ENCODE results near the gene SLC9B2. TPM values are rescaled to one million over a fixed set of nuclear protein-coding genes. Genes with fewer than 3 reads are reported as not detected.

The SLC9B2 gene
- total RNA-seq, 1 experiment from 2014 or later: 4.6 TPM

DNA sequence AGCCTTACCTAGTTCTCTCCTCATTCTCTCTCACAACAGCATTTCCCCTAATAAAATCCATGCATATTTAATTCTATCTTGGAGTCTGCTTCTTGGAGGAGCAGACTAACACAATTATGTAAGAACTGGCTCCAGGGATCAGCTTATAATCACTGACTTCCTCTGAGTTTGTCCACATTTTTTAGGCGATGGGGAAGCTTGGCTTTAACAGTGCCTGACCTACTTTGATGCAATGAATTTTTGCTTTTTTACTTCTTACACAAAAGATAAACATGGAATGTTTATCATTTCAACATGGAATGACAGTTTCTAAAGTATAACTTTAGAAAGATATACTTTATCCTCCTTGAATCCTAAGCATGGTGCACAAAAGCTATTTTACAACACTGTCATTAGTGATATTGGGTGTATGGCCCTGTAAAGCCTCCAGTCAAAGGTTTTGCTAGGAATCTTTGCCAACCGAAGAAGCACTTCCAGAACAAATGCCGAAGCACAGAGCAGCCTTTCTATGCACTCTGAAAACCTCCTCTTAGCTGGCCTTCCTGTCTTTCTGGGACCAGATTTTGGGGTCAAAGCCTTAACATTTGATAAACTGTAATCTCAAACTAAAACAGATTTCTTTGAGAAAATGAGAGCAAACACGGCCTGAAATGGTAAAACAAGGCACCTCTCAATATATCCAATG lies 22.3 kb upstream of the SLC9B2 start:
- DNase-seq (ENCODE audit: low spot score) (no peak), ATAC-seq (no peak)
- Mint-ChIP-seq H3K4me1 (peaks cover 13% of the 10 kb centered on the region), H3K4me3 (peak overlapping the region; percentile 88), H3K9me3 (no peaks in the 10 kb centered on the region), H3K36me3 (no peaks in the 10 kb centered on the region), H3K27ac (no peak overlapping the region), H3K27me3 (ENCODE audit: low read depth) (no peaks in the 10 kb centered on the region)
- POLR2A ChIA-PET: interaction anchor here (1.7 kb wide), 1 partner anchor 271 kb away, joined by 4 read pairs; the partner anchor contains the start of gene UBE2D3
- CTCF ChIA-PET: interaction anchor here (0.6 to 3.0 kb wide), 13 partner anchors 9 to 687 kb away, joined by 3 to 13 read pairs (median 3); no protein-coding TSS in a partner anchor
- TF ChIP-seq ESRRA (CRISPR knock-in tag; IDR thresholded peaks at IDR 0.05; ENCODE audit: borderline replicate concordance) (no peak), ETV6 (CRISPR knock-in tag; IDR thresholded peaks at IDR 0.05) (no peak), ATF3 (CRISPR knock-in tag; conservative IDR thresholded peaks at IDR 0.05) (no peak), FOXP1 (CRISPR knock-in tag; IDR thresholded peaks at IDR 0.05; ENCODE audit: borderline replicate concordance) (no peak), SMAD4 (CRISPR knock-in tag; IDR thresholded peaks at IDR 0.05) (no peak), AFF4 (CRISPR knock-in tag; IDR thresholded peaks at IDR 0.05; ENCODE audit: borderline replicate concordance) (no peak), ZNF425 (CRISPR knock-in tag; conservative IDR thresholded peaks at IDR 0.05) (no peak), GRHL2 (CRISPR knock-in tag; IDR thresholded peaks at IDR 0.05; ENCODE audit: insufficient replicate concordance, severe bottlenecking) (no peak), NR3C1 (CRISPR knock-in tag; conservative IDR thresholded peaks at IDR 0.05; ENCODE audit: low read depth) (no peak), NR2C2 (CRISPR knock-in tag; IDR thresholded peaks at IDR 0.05) (no peak), MAX (CRISPR knock-in tag; IDR thresholded peaks at IDR 0.05) (no peak)
- TF ChIP-seq, protein P1, sequence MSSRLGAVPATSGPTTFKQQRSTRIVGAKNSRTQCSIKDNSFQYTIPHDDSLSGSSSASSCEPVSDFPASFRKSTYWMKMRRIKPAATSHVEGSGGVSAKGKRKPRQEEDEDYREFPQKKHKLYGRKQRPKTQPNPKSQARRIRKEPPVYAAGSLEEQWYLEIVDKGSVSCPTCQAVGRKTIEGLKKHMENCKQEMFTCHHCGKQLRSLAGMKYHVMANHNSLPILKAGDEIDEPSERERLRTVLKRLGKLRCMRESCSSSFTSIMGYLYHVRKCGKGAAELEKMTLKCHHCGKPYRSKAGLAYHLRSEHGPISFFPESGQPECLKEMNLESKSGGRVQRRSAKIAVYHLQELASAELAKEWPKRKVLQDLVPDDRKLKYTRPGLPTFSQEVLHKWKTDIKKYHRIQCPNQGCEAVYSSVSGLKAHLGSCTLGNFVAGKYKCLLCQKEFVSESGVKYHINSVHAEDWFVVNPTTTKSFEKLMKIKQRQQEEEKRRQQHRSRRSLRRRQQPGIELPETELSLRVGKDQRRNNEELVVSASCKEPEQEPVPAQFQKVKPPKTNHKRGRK (CRISPR knock-in tag; IDR thresholded peaks at IDR 0.05; ENCODE audit: borderline replicate concordance): no peak
- TF ChIP-seq, protein P2, sequence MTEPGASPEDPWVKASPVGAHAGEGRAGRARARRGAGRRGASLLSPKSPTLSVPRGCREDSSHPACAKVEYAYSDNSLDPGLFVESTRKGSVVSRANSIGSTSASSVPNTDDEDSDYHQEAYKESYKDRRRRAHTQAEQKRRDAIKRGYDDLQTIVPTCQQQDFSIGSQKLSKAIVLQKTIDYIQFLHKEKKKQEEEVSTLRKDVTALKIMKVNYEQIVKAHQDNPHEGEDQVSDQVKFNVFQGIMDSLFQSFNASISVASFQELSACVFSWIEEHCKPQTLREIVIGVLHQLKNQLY (CRISPR knock-in tag; IDR thresholded peaks at IDR 0.05): no peak
- TF ChIP-seq, protein P3, sequence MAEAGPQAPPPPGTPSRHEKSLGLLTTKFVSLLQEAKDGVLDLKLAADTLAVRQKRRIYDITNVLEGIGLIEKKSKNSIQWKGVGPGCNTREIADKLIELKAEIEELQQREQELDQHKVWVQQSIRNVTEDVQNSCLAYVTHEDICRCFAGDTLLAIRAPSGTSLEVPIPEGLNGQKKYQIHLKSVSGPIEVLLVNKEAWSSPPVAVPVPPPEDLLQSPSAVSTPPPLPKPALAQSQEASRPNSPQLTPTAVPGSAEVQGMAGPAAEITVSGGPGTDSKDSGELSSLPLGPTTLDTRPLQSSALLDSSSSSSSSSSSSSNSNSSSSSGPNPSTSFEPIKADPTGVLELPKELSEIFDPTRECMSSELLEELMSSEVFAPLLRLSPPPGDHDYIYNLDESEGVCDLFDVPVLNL (CRISPR knock-in tag; IDR thresholded peaks at IDR 0.05; ENCODE audit: borderline replicate concordance, low read depth): no peak
- TF ChIP-seq, protein P4, sequence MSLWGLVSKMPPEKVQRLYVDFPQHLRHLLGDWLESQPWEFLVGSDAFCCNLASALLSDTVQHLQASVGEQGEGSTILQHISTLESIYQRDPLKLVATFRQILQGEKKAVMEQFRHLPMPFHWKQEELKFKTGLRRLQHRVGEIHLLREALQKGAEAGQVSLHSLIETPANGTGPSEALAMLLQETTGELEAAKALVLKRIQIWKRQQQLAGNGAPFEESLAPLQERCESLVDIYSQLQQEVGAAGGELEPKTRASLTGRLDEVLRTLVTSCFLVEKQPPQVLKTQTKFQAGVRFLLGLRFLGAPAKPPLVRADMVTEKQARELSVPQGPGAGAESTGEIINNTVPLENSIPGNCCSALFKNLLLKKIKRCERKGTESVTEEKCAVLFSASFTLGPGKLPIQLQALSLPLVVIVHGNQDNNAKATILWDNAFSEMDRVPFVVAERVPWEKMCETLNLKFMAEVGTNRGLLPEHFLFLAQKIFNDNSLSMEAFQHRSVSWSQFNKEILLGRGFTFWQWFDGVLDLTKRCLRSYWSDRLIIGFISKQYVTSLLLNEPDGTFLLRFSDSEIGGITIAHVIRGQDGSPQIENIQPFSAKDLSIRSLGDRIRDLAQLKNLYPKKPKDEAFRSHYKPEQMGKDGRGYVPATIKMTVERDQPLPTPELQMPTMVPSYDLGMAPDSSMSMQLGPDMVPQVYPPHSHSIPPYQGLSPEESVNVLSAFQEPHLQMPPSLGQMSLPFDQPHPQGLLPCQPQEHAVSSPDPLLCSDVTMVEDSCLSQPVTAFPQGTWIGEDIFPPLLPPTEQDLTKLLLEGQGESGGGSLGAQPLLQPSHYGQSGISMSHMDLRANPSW (CRISPR knock-in tag; conservative IDR thresholded peaks at IDR 0.05; ENCODE audit: low read depth): no peak

Measured in WTC11 (cell line).